Measurements from ENCODE around the gene FXYD2.

GRCh38 chr11:117870103-117870952, 45.8 kb upstream of the FXYD2 start:
- TF ChIP-seq STAT6 (CRISPR knock-in tag; conservative IDR thresholded peaks at IDR 0.05; ENCODE audit: low read depth) (no peak), ZNF219 (CRISPR knock-in tag; IDR thresholded peaks at IDR 0.05; ENCODE audit: borderline replicate concordance) (no peak), JUN (CRISPR knock-in tag; IDR thresholded peaks at IDR 0.05) (no peak), USF1 (CRISPR knock-in tag; IDR thresholded peaks at IDR 0.05) (no peak), MAX (CRISPR knock-in tag; IDR thresholded peaks at IDR 0.05) (no peak), CTCF (IDR thresholded peaks at IDR 0.05) (no peak), KAT7 (CRISPR knock-in tag; IDR thresholded peaks at IDR 0.05; ENCODE audit: borderline replicate concordance) (no peak), E2F4 (CRISPR knock-in tag; IDR thresholded peaks at IDR 0.05; ENCODE audit: borderline replicate concordance, low read depth) (no peak; the same call in 1 of the 2 replicates), E2F5 (CRISPR knock-in tag; IDR thresholded peaks at IDR 0.05) (no peak)

All from WTC11 (cell line).